K562 (cell line): Measurements from ENCODE around the gene SETD3. TPM values are rescaled to one million over a fixed set of nuclear protein-coding genes. Genes with fewer than 3 reads are reported as not detected.

Experiments
- ATAC-seq: fragments of 200-7000 bp; cut with Tn5 transposase; 3 replicates; pipeline ENCODE4 v1.9.1; 2020; ENCODE audit warnings: moderate library complexity
- BruUV-seq: library from RNA; stranded (reverse); fragments of 400-500 nt; replicated peaks from 2 replicates; lab custom pipeline; 2021; lab: Mats Ljungman, UMichigan
- CTCF ChIA-PET: fragments of 300-600 bp; formaldehyde crosslinking; extraction: SDS; loops from one replicate; lab custom pipeline; 2021; ENCODE audit warnings: low intra/inter-chr PET ratio; lab: Yijun Ruan, JAX
- POLR2A ChIA-PET: fragments of 300-600, 350-650 bp; sonication (Branson Sonifier 250); formaldehyde crosslinking; extraction: SDS; loops from one replicate; lab custom pipeline; 2021; ENCODE audit warnings: antibody characterized with exemption, inconsistent platforms; lab: Yijun Ruan, JAX
- DNase-seq, 4 experiments: peaks; one replicate each; pipeline versions ENCODE4 v3.0.0 to v3.0.0-alpha.2; 2011 to 2018; ENCODE audit warnings: low spot score in 3 of 4, mixed read lengths in 3 of 4; ENCODE audit errors: extremely low read depth in 1 of 4
- FAIRE-seq: peaks from 2 replicates; lab custom pipeline; 2011; peaks lifted over from hg19 to GRCh38; lab: Jason Lieb, UNC
- H2AFZ ChIP-seq: 2 replicates; pipeline ENCODE4 v1.6.0; 2011; ENCODE audit warnings: low read depth, low read length, control low read depth, inconsistent platforms
- H3K27ac ChIP-seq: fragments of 200-600 bp; 3 replicates; pipeline ENCODE4 v1.8.0; 2011; ENCODE audit warnings: low read depth, mild to moderate bottlenecking, control low read depth, inconsistent platforms, low read length, moderate library complexity, mixed read lengths; ENCODE audit errors: extremely low read depth
- H3K27me3 ChIP-seq, 2 experiments: fragments of 300-600 bp in 1 of 2; 2 replicates in 1 of 2; 3 replicates in 1 of 2; pipeline versions ENCODE4 v1.6.0 to v1.8.0; 2011; ENCODE audit warnings: inconsistent platforms in 2 of 2, low read length in 2 of 2, mild to moderate bottlenecking in 1 of 2, mixed read lengths in 1 of 2, moderate library complexity in 1 of 2; ENCODE audit not compliant: control insufficient read depth in 2 of 2, insufficient read depth in 2 of 2
- H3K36me3 ChIP-seq: fragments of 300-600 bp; 3 replicates; pipeline ENCODE4 v1.8.0; 2011; ENCODE audit warnings: mild to moderate bottlenecking, low read length, inconsistent platforms; ENCODE audit not compliant: control insufficient read depth, insufficient read depth
- H3K4me1 ChIP-seq, 2 experiments: fragments of 200-600 bp in 1 of 2; replicated peaks in 1 of 2; 2 replicates in 1 of 2; 3 replicates in 1 of 2; pipeline versions ENCODE4 v1.5.1 to v1.8.0; 2011; ENCODE audit warnings: inconsistent platforms in 2 of 2, low read length in 2 of 2, mild to moderate bottlenecking in 1 of 2, mixed read lengths in 1 of 2, moderate library complexity in 1 of 2; ENCODE audit not compliant: control insufficient read depth in 2 of 2, insufficient read depth in 2 of 2
- H3K4me2 ChIP-seq: 2 replicates; pipeline ENCODE4 v1.6.1; 2011; ENCODE audit warnings: low read length, control low read depth, inconsistent platforms, mixed read lengths; ENCODE audit not compliant: insufficient read depth
- H3K4me3 ChIP-seq: fragments of 200-600 bp; sonication (generic), shearing (Covaris generic); 2 replicates; pipeline ENCODE4 v1.5.1; 2016; ENCODE audit warnings: control low read depth, inconsistent platforms
- H3K79me2 ChIP-seq: fragments of 200-600 bp; 3 replicates; pipeline ENCODE4 v1.8.0; 2011; ENCODE audit warnings: low read length, inconsistent platforms; ENCODE audit not compliant: control insufficient read depth, insufficient read depth
- H3K9ac ChIP-seq, 2 experiments: 2 replicates each; pipeline versions ENCODE4 v1.6.0 to v1.6.1; 2011; ENCODE audit warnings: low read depth in 2 of 2, low read length in 2 of 2, control low read depth in 1 of 2, inconsistent platforms in 1 of 2, mild to moderate bottlenecking in 1 of 2, mixed read lengths in 1 of 2; ENCODE audit not compliant: insufficient read depth in 1 of 2
- H3K9me1 ChIP-seq: one replicate; pipeline ENCODE4 v1.6.0; 2011; ENCODE audit warnings: inconsistent platforms, mild to moderate bottlenecking, low read length, moderate library complexity; ENCODE audit not compliant: control insufficient read depth, insufficient read depth
- H3K9me3 ChIP-seq: replicated peaks from 2 replicates; pipeline ENCODE4 v1.5.1; 2011; ENCODE audit warnings: low read depth, low read length, inconsistent platforms; ENCODE audit not compliant: control insufficient read depth, insufficient read depth
- H4K20me1 ChIP-seq: replicated peaks from 2 replicates; pipeline ENCODE4 v1.6.1; 2011; ENCODE audit warnings: low read length, inconsistent platforms, mixed read lengths; ENCODE audit not compliant: control insufficient read depth, insufficient read depth
- NCOA6 ChIP-seq: fragments of 450-650 bp; IDR thresholded peaks from 2 replicates; pipeline ENCODE4 v1.6.1; 2017; ENCODE audit warnings: mild to moderate bottlenecking
- PPARD ChIP-seq: fragments of 250-450 bp; sonication (Bioruptor Pico); IDR thresholded peaks from 2 replicates; pipeline ENCODE4 v1.8.0; 2022; ENCODE audit warnings: inconsistent platforms, mild to moderate bottlenecking, moderate library complexity
- SMC3 ChIP-seq: conservative IDR thresholded peaks from 2 replicates; pipeline ENCODE4 v1.6.1; 2011; ENCODE audit warnings: low read depth, low read length, improper control_type of control experiment; ENCODE audit not compliant: insufficient read depth
- SREBF1 ChIP-seq: fragments of 150-350 bp; IDR thresholded peaks from 2 replicates; pipeline ENCODE4 v1.6.1; 2014; ENCODE audit warnings: antibody characterized with exemption, low read depth, low read length, borderline replicate concordance
- TFAP4 ChIP-seq: sonication (generic); formaldehyde crosslinking; IDR thresholded peaks from 2 replicates; pipeline ENCODE4 v1.8.0; 2022; ENCODE audit warnings: missing genetic modification reagents, mild to moderate bottlenecking, moderate library complexity, borderline replicate concordance
- ZBTB2 ChIP-seq: fragments of 450-650 bp; IDR thresholded peaks from 2 replicates; pipeline ENCODE4 v1.6.1; 2016; ENCODE audit warnings: antibody characterized with exemption
- ZFX ChIP-seq: sonication (generic); formaldehyde crosslinking; IDR thresholded peaks from 2 replicates; pipeline ENCODE4 v1.8.0; 2022; ENCODE audit warnings: mild to moderate bottlenecking, missing genetic modification reagents, moderate library complexity
- WGBS: fragments of 100-300 bp; shearing (Covaris generic); methylation state at CpG from one replicate; pipeline ENCODE4 v1.1.6; 2016; ENCODE audit warnings: low coverage, mixed read lengths; ENCODE audit not compliant: insufficient coverage; ENCODE audit errors: missing lambda C conversion rate; 5-methylcytosine and 5-hydroxymethylcytosine counted together
- in situ Hi-C: fragments of 300-500 bp; cut with MboI; formaldehyde crosslinking; loops from 4 replicates; pipeline ENCODE4 v1.15.0; 2018; ENCODE audit warnings: inconsistent platforms, mixed read lengths
- intact Hi-C: fragments of 100-400 bp; cut with micrococcal nuclease; formaldehyde crosslinking; loops from 2 replicates; pipeline ENCODE4 v1.14.2; 2022
- polyA plus RNA-seq, 8 experiments: library from polyadenylated mRNA; depleted of rRNA in 4 of 8; stranded (reverse) in 5 of 8; unstranded in 3 of 8; fragments of >200 nt; fragmentation: Nextera tagmentation in 2 of 8; fragmentation: Illumina TruSeq in 1 of 8; extraction: Ambion mirVana in 2 of 8; extraction: Trizol in 1 of 8; gene quantifications; 2 replicates each; pipeline versions ENCODE4 v1.2.1 to v1.2.3, GENCODE V29; 2011 to 2014; ENCODE audit warnings: inconsistent platforms in 1 of 8, missing spikeins in 1 of 8
- total RNA-seq, 7 experiments: library from RNA; depleted of rRNA in 6 of 7; stranded (reverse); fragments of >200 nt in 6 of 7; fragmentation: Illumina TruSeq in 2 of 7; extraction: Trizol in 2 of 7; gene quantifications; 2 replicates each; pipeline versions ENCODE4 v1.2.1 to v1.2.3, GENCODE V29; 2011 to 2021; ENCODE audit warnings: low replicate concordance in 1 of 7

SETD3 gene
- total and polyA plus RNA-seq, 9 of the 15 experiments (the other 6 are each of a cell fraction or from before 2014, with no cell fraction given) = 8.5 to 35.9 (median 26.5) TPM

- TF ChIP-seq PPARD = no peak
- no peak for TF ChIP-seq ZFX
- TF ChIP-seq SREBF1 = no peak
- no peak for TF ChIP-seq TFAP4 (CRISPR knock-in tag)
- no peak for TF ChIP-seq SMC3
Measured at GRCh38 chr14:99473458-99473857, 7.2 kb downstream of the SETD3 start (continued).

- intact Hi-C loops (no loop called here), in situ Hi-C loops (no loop called here)
- ChIA-PET POLR2A (interaction anchor here (0.5 to 1.3 kb wide), 2 partner anchors 11 to 35 kb away, joined by 3 read pairs; no protein-coding TSS in a partner anchor), CTCF (no interaction called here)
- 81% methylated on average over 4 of the region's 4 CpGs for WGBS
- H3K27me3 ChIP-seq = no peaks in the 10 kb centered on the region
- ATAC-seq = no peak
- no peaks in the 10 kb centered on the region for H3K9me1 ChIP-seq
- no peak for TF ChIP-seq ZBTB2
- no peak for TF ChIP-seq NCOA6
- H3K36me3 ChIP-seq = no peaks in the 10 kb centered on the region
- no peak overlapping the region for H3K4me2 ChIP-seq
- DNase-seq = no peak
- no peak for FAIRE-seq
- H3K9ac ChIP-seq = no peak overlapping the region
- BruUV-seq = no TSS peak
- peaks cover 0 to 27% of the 10 kb centered on the region in 2 experiments; a peak in 3 of 5 replicates for H3K4me1 ChIP-seq
- peaks cover 94% of the 10 kb centered on the region for H3K79me2 ChIP-seq
- no peak overlapping the region for H3K27ac ChIP-seq
- H3K9me3 ChIP-seq = no peaks in the 10 kb centered on the region
- H3K4me3 ChIP-seq = no peak overlapping the region
- peaks cover 11% of the 10 kb centered on the region; the same call in 1 of the 2 replicates for H4K20me1 ChIP-seq
- no peak overlapping the region for H2AFZ ChIP-seq
Measured at GRCh38 chr14:99472937-99473336, 7.7 kb downstream of the SETD3 start.
